Gastrocnemius medialis (tissue), 4 donors: Measurements from ENCODE around the gene E2F4.

Experiments used
- POLR2A ChIP-seq, 2 donors: fragments of 450-650 bp; IDR thresholded peaks; one replicate each; pipeline ENCODE4 v1.6.1; 2017; ENCODE audit warnings: antibody characterized with exemption in 2 of 2, mild to moderate bottlenecking in 2 of 2, moderate library complexity in 2 of 2
- TF ChIP-seq, protein P1 (sequence below), 5 experiments: fragments of 450-650 bp in 3 of 5; fragments of 200-600 bp in 2 of 5; sonication (generic) in 2 of 5; IDR thresholded peaks in 4 of 5; conservative IDR thresholded peaks in 1 of 5; 1 replicate in 4 of 5; 2 replicates in 1 of 5; pipeline ENCODE4 v1.5.1; 2016 to 2019; ENCODE audit warnings: antibody characterized with exemption in 5 of 5, mild to moderate bottlenecking in 3 of 5, moderate library complexity in 3 of 5

DNA sequence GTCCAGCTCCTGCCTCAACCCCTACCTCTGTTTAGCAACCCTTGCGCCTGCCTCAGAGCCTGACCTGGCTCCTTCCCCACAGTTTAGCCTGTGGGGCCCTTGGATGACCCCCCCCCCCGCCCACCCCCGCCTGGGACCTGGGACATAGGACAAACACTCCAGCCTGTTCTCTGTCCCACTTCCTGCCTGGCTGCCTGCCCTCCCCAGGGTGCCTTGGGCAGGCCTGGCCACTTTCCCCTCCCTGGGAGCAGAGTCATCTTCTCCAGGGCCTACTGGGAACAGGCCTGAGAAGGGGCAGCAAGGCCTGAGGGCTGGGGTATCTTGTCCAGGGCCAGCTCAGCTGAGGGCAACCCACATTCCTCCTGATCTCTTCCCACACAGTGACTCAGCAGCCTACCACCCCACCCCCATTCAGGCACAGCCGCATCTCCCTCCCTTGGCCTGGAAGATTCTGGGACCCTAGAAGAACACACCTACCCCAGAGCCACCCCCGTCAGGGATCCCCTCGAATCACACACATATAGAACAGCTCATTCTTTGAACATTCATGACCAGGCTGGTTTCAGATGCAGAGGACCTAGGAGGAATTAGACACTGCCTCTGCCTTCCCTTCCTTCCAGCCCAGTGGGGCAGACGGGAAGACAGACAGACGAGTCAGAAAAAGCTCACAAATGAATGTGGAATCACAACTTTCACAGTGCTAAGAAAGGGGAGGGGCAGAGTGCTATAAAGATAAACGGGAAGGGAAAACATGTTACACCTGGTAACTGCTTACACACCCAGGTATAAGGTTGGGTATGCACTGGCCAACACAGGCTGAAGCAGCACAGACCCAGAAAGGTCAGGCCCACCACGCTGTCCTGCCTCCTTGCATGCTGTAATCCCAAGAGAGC is 49.3 kb downstream of the E2F4 start:
- TF ChIP-seq, protein P1, sequence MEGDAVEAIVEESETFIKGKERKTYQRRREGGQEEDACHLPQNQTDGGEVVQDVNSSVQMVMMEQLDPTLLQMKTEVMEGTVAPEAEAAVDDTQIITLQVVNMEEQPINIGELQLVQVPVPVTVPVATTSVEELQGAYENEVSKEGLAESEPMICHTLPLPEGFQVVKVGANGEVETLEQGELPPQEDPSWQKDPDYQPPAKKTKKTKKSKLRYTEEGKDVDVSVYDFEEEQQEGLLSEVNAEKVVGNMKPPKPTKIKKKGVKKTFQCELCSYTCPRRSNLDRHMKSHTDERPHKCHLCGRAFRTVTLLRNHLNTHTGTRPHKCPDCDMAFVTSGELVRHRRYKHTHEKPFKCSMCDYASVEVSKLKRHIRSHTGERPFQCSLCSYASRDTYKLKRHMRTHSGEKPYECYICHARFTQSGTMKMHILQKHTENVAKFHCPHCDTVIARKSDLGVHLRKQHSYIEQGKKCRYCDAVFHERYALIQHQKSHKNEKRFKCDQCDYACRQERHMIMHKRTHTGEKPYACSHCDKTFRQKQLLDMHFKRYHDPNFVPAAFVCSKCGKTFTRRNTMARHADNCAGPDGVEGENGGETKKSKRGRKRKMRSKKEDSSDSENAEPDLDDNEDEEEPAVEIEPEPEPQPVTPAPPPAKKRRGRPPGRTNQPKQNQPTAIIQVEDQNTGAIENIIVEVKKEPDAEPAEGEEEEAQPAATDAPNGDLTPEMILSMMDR (IDR thresholded peaks at IDR 0.05 in 4 of 5, conservative IDR thresholded peaks at IDR 0.05 in 1 of 5), result no peak
- peak; percentile 24 to 55 for TF ChIP-seq POLR2A (IDR thresholded peaks at IDR 0.05)
